SU-DHL-6 (cell line): ENCODE measurements around the gene FXYD3.

Source experiments
- EZH2phosphoT487 ChIP-seq: fragments of 200-600 bp; sonication (generic), shearing (Covaris generic); conservative IDR thresholded peaks from 2 replicates; pipeline ENCODE4 v1.6.1; 2018; ENCODE audit warnings: mild to moderate bottlenecking, antibody characterized with exemption, low read length, moderate library complexity, mixed read lengths
- TF ChIP-seq, protein P1 (sequence below): fragments of 200-600 bp; sonication (generic); IDR thresholded peaks from one replicate; pipeline ENCODE4 v1.5.1; 2017; ENCODE audit warnings: antibody characterized with exemption, mild to moderate bottlenecking, low read length, moderate library complexity; ENCODE audit not compliant: insufficient read depth, poor library complexity, severe bottlenecking

DNA sequence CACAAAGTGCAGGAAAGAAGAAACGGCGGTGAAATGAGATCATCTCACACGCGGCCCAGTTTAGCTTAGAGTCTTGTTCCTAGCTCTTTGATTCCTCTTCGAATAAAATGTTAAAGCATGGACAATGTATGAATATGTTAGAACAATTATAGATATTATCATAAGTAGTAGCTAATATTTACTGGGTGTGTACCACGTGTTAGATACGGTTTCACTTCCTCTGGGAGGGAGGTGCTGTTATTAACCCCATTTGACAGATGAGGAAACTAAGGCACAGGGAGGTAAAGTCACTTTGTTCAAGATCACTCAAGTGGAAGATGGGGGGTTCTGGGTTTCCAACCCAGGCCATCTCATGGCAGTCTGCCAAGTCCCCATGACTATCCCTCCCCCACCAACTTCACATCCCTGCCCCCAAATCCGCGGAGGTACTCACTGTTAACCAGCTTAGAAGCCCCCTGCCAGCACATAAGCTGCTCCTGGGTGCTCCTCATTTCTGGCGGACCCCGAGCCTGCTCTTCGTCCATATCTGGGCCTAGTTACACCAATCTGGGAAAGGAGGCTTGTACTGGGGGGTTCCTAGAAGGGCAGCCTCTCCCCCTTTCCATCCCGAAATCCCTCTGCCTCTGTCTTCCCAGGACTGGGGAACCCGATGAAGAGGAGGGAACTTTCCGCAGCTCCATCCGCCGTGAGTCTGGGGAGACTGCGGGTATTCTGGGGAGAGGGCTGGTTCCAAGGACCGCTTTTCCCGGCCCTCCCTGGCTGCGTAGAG is 26.4 kb downstream of the FXYD3 start:
- TF ChIP-seq, protein P1, sequence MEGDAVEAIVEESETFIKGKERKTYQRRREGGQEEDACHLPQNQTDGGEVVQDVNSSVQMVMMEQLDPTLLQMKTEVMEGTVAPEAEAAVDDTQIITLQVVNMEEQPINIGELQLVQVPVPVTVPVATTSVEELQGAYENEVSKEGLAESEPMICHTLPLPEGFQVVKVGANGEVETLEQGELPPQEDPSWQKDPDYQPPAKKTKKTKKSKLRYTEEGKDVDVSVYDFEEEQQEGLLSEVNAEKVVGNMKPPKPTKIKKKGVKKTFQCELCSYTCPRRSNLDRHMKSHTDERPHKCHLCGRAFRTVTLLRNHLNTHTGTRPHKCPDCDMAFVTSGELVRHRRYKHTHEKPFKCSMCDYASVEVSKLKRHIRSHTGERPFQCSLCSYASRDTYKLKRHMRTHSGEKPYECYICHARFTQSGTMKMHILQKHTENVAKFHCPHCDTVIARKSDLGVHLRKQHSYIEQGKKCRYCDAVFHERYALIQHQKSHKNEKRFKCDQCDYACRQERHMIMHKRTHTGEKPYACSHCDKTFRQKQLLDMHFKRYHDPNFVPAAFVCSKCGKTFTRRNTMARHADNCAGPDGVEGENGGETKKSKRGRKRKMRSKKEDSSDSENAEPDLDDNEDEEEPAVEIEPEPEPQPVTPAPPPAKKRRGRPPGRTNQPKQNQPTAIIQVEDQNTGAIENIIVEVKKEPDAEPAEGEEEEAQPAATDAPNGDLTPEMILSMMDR: no peak
- TF ChIP-seq EZH2phosphoT487: no peak
